Prostate gland (tissue), 2 donors: Measurements from ENCODE around the gene PTN.

ENCODE experiments used
- POLR2A ChIP-seq: fragments of 450-650 bp; IDR thresholded peaks from one replicate; pipeline ENCODE4 v1.6.1; 2016; ENCODE audit warnings: antibody characterized with exemption, mild to moderate bottlenecking
- POLR2AphosphoS5 ChIP-seq: sonication (generic); formaldehyde crosslinking; IDR thresholded peaks from one replicate; pipeline ENCODE4 v1.6.1; 2017; ENCODE audit warnings: antibody characterized with exemption
- TF ChIP-seq, protein P1 (sequence below), 4 experiments: fragments of 200-600 bp in 2 of 4; fragments of 450-650 bp in 2 of 4; sonication (generic) in 2 of 4; IDR thresholded peaks; 1 replicate in 3 of 4; 2 replicates in 1 of 4; pipeline ENCODE4 v1.5.1; 2016 to 2019; ENCODE audit warnings: antibody characterized with exemption in 4 of 4, mild to moderate bottlenecking in 2 of 4, moderate library complexity in 2 of 4

DNA sequence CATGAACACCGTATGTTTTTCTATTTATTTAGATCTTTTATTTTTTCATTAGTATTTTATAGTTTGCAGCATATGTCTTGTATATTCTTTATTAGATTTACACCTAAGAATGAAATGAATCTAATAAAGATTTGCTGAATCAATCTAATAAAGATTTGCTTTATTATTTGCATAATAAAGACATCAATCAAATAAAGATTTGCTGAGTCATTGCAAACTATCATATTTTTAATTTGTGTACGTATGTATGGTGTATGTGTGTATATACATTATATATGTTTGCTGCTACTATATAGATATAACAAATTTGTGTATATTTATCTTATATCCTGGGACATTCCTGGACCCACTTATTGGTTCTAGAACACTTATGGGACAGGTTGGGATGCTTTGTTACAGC lies 147.5 kb downstream of the PTN start:
- TF ChIP-seq, protein P1, sequence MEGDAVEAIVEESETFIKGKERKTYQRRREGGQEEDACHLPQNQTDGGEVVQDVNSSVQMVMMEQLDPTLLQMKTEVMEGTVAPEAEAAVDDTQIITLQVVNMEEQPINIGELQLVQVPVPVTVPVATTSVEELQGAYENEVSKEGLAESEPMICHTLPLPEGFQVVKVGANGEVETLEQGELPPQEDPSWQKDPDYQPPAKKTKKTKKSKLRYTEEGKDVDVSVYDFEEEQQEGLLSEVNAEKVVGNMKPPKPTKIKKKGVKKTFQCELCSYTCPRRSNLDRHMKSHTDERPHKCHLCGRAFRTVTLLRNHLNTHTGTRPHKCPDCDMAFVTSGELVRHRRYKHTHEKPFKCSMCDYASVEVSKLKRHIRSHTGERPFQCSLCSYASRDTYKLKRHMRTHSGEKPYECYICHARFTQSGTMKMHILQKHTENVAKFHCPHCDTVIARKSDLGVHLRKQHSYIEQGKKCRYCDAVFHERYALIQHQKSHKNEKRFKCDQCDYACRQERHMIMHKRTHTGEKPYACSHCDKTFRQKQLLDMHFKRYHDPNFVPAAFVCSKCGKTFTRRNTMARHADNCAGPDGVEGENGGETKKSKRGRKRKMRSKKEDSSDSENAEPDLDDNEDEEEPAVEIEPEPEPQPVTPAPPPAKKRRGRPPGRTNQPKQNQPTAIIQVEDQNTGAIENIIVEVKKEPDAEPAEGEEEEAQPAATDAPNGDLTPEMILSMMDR (IDR thresholded peaks at IDR 0.05) = no peak
- TF ChIP-seq POLR2A = no peak
- no peak for TF ChIP-seq POLR2AphosphoS5
